Astrocyte (in vitro differentiated cells and primary cell): ENCODE results near the gene RPL7L1.

Experiments used
- EZH2 ChIP-seq: IDR thresholded peaks from 2 replicates; pipeline ENCODE4 v1.6.1; 2012; ENCODE audit warnings: mild to moderate bottlenecking, low read length, inconsistent platforms; ENCODE audit not compliant: insufficient read depth
- TF ChIP-seq, protein P1 (sequence below): IDR thresholded peaks from 2 replicates; pipeline ENCODE4 v1.5.1; 2011; ENCODE audit warnings: low read depth, mild to moderate bottlenecking, inconsistent platforms, low read length, moderate library complexity; ENCODE audit not compliant: insufficient read depth

DNA sequence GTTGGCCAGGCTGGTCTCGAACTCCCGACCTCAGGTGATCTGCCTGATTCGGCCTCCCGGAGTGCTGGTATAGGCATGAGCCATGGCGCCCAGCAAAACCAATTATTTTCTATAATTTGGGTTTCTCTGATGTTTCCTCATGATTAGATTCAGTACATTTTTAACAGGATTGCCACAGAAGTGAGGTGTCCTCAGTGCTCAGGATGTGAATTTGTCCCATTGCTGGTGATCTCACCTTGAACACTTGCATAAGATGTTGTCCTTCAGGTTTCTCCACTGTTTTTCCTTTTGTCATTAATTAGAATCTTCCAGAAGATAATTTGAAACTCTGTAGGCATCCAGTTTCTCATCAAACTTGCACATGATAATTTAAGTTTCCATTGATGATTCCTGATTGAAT lies 45.4 kb upstream of the RPL7L1 start:
- TF ChIP-seq, protein P1, sequence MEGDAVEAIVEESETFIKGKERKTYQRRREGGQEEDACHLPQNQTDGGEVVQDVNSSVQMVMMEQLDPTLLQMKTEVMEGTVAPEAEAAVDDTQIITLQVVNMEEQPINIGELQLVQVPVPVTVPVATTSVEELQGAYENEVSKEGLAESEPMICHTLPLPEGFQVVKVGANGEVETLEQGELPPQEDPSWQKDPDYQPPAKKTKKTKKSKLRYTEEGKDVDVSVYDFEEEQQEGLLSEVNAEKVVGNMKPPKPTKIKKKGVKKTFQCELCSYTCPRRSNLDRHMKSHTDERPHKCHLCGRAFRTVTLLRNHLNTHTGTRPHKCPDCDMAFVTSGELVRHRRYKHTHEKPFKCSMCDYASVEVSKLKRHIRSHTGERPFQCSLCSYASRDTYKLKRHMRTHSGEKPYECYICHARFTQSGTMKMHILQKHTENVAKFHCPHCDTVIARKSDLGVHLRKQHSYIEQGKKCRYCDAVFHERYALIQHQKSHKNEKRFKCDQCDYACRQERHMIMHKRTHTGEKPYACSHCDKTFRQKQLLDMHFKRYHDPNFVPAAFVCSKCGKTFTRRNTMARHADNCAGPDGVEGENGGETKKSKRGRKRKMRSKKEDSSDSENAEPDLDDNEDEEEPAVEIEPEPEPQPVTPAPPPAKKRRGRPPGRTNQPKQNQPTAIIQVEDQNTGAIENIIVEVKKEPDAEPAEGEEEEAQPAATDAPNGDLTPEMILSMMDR: no peak
- no peak for TF ChIP-seq EZH2
